AG09309 (cell line): ENCODE measurements around the gene BEX2.

Source experiments
- DNase-seq: peaks from one replicate; pipeline ENCODE4 v3.0.0-alpha.2; 2010; ENCODE audit warnings: low read depth
- H3K4me3 ChIP-seq: 2 replicates; pipeline ENCODE4 v1.5.1; 2011; ENCODE audit warnings: mild to moderate bottlenecking, low read depth, low read length, moderate library complexity; ENCODE audit not compliant: control insufficient read depth
- TF ChIP-seq, protein P1 (sequence below): IDR thresholded peaks from 2 replicates; pipeline ENCODE4 v1.5.1; 2011; ENCODE audit warnings: mild to moderate bottlenecking, low read depth, low read length, inconsistent platforms; ENCODE audit not compliant: insufficient read depth, control insufficient read depth; ENCODE audit errors: missing control alignments

Gene BEX2

DNA sequence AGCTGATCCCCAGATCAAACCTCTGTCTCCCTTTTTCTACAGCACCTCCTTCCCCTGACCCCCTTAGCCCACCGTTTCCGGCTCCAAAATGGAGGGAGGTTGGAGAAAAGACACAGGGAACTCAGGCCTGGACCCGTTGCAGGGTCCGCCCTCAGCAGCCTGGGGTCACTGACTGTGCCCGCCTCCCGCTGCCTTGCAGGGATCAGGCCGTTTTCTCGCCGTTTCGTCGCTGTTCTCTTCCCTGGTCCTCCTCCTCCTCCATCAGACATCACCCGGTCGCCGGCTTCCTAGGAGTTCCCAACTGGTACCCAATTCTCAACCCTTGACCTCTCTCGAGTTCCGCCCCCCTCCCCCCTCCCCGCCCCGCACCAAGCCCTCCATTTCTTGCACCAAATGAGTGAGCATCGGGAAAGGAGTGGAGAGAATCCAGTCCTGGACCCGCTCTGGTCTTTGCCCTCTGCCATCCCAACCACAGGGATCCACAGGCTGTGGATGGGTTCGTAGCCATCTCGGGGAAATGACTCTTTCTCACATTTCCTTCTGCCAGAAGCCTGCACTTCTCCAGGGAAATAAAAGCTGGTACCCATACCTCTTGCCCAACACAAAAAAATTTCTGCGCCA is 34.7 kb downstream of the BEX2 start:
- no peak overlapping the region for H3K4me3 ChIP-seq

DNA sequence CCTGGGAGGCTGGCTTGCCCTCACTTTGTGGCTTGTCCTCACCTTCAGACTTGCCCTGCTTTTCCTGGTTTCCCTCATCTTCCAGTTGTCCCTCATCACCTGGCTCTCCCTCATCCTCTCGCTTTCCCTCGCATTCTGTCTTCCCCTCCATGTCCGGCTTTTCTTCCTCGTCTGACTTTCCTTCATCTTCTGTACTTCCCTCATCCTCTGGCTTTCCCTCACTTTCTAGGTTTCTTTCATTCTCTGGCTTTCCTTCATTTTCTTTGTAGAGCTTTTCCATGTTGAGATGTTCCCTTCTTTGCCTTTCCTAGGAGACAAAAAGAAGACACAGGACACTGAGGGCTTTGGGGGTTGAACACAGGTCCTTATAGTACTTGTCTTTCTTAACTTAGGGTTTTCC is 36.5 kb downstream of the BEX2 start:
- DNase-seq: no peak
- H3K4me3 ChIP-seq: no peak overlapping the region
- TF ChIP-seq, protein P1, sequence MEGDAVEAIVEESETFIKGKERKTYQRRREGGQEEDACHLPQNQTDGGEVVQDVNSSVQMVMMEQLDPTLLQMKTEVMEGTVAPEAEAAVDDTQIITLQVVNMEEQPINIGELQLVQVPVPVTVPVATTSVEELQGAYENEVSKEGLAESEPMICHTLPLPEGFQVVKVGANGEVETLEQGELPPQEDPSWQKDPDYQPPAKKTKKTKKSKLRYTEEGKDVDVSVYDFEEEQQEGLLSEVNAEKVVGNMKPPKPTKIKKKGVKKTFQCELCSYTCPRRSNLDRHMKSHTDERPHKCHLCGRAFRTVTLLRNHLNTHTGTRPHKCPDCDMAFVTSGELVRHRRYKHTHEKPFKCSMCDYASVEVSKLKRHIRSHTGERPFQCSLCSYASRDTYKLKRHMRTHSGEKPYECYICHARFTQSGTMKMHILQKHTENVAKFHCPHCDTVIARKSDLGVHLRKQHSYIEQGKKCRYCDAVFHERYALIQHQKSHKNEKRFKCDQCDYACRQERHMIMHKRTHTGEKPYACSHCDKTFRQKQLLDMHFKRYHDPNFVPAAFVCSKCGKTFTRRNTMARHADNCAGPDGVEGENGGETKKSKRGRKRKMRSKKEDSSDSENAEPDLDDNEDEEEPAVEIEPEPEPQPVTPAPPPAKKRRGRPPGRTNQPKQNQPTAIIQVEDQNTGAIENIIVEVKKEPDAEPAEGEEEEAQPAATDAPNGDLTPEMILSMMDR: no peak

More for the DNA sequence above, 34.7 kb downstream of the BEX2 start:
- TF ChIP-seq, protein P1: no peak
- DNase-seq: no peak
